ENCODE data around the gene ZFP28. TPM values are rescaled to one million over a fixed set of nuclear protein-coding genes. Genes with fewer than 3 reads are reported as not detected.

The ZFP28 gene
- total and polyA plus RNA-seq, 2 donors (not counting 3 experiments of a cell fraction or from before 2014, with no cell fraction given) = 1.8 to 5.4 TPM

- peaks cover 3% of the 10 kb centered on the region for H3K4me1 ChIP-seq (ENCODE audit: control insufficient read depth, extremely low read depth, insufficient read depth, low read length)
- DNase-seq (ENCODE audit: low read depth, low spot score) (peak; percentile 92), FAIRE-seq (peak; percentile 93)
- H3K79me2 ChIP-seq (ENCODE audit: control insufficient read depth, insufficient read depth, low read length) = no peaks in the 10 kb centered on the region
- dilution Hi-C loops (cut with MboI; ENCODE audit: extremely low pct_ligation_motif_present, low sequenced_read_pairs) (no loop called here), intact Hi-C loops (cut with micrococcal nuclease) (loop anchor here (1.0 to 10.0 kb wide), 5 partner anchors 28 to 415 kb away; partner anchors contain the start of genes ZFP28, ZNF583 and ZNF71)
- ChIA-PET CTCF (no interaction called here), POLR2A (no interaction called here)
- H3K9me3 ChIP-seq (replicated peaks; ENCODE audit: control insufficient read depth, insufficient read depth, low read length) = peaks cover 7% of the 10 kb centered on the region
- TF ChIP-seq POLR2A (IDR thresholded peaks at IDR 0.05; ENCODE audit: low read depth, low read length) (no peak), FOS (IDR thresholded peaks at IDR 0.05; ENCODE audit: borderline replicate concordance, insufficient read depth, low read length) (no peak), MAX (IDR thresholded peaks at IDR 0.05; ENCODE audit: insufficient read depth, insufficient read length) (peak; percentile 6), POLR2AphosphoS5 (IDR thresholded peaks at IDR 0.05; ENCODE audit: insufficient read depth, low read depth, low read length) (peak; percentile 45), GATA2 (IDR thresholded peaks at IDR 0.05; ENCODE audit: insufficient read depth, insufficient read length, low read depth, low read length) (no peak), JUN (IDR thresholded peaks at IDR 0.05; ENCODE audit: borderline replicate concordance, insufficient read depth, insufficient read length, low read depth) (no peak), EZH2 (IDR thresholded peaks at IDR 0.05; ENCODE audit: borderline replicate concordance, low read depth, low read length, severe bottlenecking) (no peak), MYC (IDR thresholded peaks at IDR 0.05; ENCODE audit: low read depth, low read length) (no peak), CTCF (IDR thresholded peaks at IDR 0.05; ENCODE audit: extremely low read depth in 1 of 2, insufficient read depth in 1 of 2, low read depth in 1 of 2, low read length in 2 of 2) (no peak)
- no peak within 1 kb of the TSS for H3K27ac ChIP-seq (ENCODE audit: insufficient read depth, low read depth, low read length)
- no peaks in the 10 kb centered on the region for H4K20me1 ChIP-seq (replicated peaks; ENCODE audit: control insufficient read depth, extremely low read depth, insufficient read depth, low read length)
- BruUV-seq (replicated peaks) = no TSS peak
- H3K4me3 ChIP-seq (replicated peaks in 1 of 3; ENCODE audit: insufficient read depth in 1 of 3, low read depth in 1 of 3, low read length in 3 of 3) = peak within 1 kb of the TSS; percentile 36 to 84 (median 73)
- H3K4me2 ChIP-seq (ENCODE audit: insufficient read depth, low read length) = peak within 1 kb of the TSS; percentile 61
- H3K9ac ChIP-seq (replicated peaks; ENCODE audit: extremely low read depth, insufficient read depth, low read length) = peak within 1 kb of the TSS; percentile 44
- H3K9me1 ChIP-seq (replicated peaks; ENCODE audit: control insufficient read depth, extremely low read depth, insufficient read depth, low read length) = no peaks in the 10 kb centered on the region
- peak within 1 kb of the TSS; percentile 96 for H2AFZ ChIP-seq (ENCODE audit: low read depth, low read length)
- no peaks in the 10 kb centered on the region for H3K27me3 ChIP-seq (ENCODE audit: control insufficient read depth in 2 of 2, insufficient read depth in 2 of 2, low read length in 2 of 2)
- no peaks in the 10 kb centered on the region for H3K36me3 ChIP-seq (ENCODE audit: control insufficient read depth in 2 of 2, extremely low read depth in 1 of 2, insufficient read depth in 2 of 2, low read length in 2 of 2)
These were observed 28.7 kb downstream of the ZFP28 start, which contains the start of gene ZNF470 for GRCh38 chr19:56567274-56568120. ZNF470 (plus strand) TSS chr19:56567468; CDS start chr19:56570312, 2,844 bp downstream.
